COR-L47 (cell line): Measurements from ENCODE around the gene TRIM9.

ENCODE experiments used
- DNase-seq: peaks from one replicate; lab custom pipeline; 2025; lab: John Stamatoyannopoulos, UW

Gene TRIM9

DNA sequence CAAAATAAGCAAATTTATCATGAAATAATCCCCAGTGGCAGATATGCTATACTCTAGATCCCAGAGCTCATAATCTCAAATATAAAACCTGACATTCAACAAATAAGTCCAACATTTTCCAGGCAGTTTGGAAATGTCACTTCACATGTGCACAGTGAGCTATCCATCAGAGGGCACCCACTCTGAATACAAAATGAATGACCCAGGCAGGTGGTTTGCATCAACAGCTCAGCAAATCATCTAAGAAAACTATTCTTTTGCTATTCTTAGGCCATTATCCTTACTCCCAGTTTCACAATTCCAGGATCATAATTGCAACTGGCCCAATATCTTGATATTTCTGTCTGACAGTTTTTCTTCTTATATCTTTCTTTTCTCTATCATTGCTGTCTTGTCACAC lies 38.5 kb downstream of the TRIM9 start:
- DNase-seq, result peak; percentile 1

DNA sequence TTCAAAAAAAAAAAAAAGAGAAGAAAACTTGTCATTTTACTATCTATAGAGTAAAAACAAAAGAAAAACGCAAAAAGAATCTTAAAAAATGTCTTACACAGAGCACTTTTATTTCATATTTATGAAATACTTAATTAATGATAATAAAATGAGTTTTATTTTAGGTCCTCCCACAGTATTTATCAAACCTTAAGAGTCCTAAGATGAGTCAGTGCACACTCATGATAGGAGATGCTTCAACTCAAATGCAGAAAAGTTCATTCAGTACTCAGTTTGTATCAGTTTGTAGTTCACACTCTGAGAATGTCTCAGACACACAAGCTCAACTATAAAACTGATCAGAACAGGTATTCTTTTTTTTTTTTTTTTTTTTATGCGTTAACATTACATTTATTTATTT lies 41.7 kb downstream of the TRIM9 start:
- no peak for DNase-seq

DNA sequence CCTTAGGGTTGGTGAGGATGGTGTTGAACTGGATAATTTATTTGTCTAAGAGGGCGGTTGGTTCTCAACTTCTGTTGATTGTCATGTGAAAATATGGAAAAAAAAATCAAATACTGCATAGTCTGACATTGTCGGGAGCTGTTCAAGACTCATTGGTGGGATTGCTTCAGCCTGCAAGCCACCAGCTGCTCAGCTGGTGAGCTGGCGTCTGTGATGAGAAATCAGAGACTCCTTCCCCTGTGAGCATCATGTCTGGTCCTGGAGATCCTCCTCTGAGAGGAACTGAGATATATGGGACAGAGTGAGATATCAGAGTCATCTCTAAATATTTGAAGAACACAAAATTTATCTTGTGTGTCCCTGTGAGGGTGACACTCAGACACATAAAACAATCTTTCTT lies 49.9 kb downstream of the TRIM9 start:
- no peak for DNase-seq

GRCh38 chr14:51041883-51042282 lies 53.0 kb downstream of the TRIM9 start:
- DNase-seq, result no peak

- DNase-seq, result no peak
These were observed 53.8 kb downstream of the TRIM9 start for GRCh38 chr14:51041108-51041531.

DNA sequence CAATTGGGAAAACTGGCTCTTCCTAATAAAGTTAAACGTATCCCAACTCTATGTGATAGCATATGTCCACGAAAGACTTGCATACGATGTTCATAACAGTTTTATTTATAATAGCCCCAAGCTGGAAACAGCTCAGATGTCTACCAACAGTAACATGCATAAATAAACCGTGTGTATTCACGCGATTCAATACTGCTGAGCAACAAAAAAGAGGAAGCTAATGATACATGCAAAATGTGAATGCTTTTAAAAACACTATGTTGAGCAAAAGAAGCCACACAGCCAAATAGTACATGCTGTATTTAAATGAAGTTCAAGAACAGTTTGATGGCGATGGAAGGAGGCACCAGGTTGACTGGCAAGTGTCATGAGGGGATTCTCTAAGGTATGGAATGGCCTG lies 55.7 kb downstream of the TRIM9 start:
- DNase-seq, result no peak

DNA sequence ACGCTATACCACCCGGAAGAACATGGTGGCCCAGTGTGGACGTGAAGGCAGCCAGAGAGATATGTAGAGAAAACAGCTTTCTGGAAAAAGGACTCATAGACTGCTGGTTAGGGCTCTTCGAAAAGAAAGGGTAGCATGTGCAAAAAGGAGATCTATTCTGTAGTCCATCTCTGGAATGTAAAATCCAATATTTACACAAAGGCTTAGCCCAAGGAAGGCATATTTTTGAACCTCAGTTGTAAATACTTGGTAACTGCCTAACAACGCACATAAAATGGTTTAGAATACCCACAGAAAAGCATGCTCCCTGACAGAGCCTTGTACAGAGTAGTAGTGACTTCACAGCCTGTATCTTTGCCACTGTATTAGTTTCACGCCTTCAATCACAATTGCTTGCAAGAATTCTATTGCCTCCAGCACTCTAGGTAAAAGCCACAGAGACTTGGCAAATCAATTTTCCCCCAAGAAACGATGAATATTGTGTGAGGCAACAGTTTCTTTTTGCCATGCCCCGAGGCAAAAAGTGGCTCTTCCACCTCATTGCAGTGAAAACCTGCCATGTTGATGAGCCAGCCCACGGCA lies 59.2 kb downstream of the TRIM9 start:
- DNase-seq, result no peak

DNA sequence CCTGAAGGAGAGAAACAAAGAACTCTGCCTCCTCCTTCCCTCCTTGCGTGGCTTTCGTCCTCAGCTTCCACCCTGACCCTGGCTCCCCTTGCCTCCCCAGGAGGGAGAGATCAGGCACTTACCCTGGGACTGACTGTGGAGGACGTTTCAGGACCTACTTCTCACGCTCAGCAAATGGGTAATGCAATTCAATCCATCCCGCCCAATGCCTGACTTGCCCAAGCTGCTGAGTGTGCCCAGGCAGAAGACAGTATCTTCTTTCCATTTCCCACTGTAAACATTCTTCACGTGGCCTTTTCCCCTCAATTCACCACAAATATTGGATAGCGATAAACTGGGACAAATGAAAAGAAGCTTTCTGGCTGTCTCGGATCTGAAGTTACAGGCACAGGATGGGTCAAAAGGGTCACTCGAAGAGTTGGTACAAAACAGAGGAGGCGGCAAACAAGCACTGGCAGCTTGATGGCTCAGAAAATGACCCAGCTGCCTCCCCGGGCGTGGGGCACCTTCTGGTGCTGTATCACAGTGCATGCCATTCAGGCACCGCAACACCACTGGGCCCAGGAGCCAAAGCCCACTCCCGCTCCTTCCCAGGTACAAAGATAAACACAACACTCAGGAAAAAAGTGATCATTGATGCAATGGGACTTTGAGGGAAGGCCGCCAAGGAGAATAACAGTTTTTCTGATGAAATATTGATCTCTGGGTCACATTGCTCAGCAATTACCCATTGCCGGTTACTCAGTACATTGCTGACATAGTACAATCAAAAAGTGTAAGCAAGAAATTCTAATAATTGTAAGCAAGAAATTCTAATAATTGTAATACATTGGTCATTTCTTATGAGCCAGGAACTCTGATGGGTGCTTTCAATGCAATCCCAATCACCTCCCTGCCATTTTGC lies 65.8 kb downstream of the TRIM9 start:
- no peak for DNase-seq

GRCh38 chr14:51028361-51028760 lies 66.5 kb downstream of the TRIM9 start:
- DNase-seq, result no peak

GRCh38 chr14:51024377-51024776 lies 70.5 kb downstream of the TRIM9 start:
- no peak for DNase-seq

DNA sequence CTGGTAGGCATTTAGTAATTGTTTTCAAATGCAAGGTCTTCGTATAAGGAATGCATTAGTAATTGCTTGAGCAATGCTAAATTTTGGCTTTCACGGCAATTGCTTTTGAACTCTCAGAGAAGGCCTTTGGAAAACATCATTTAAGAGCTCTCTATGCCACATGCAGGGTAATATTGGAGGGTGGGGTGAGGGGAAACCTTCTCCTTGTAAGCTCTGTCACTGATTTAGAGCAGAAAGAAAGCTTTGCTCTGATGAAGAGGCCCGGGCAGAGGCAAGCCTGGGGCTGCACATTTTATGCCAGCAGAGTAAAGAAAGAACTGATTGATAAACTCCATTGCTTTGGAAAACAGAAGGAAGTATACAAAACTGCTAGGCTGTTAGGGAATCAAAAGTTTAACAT lies 70.9 kb downstream of the TRIM9 start:
- DNase-seq, result no peak

- DNase-seq, result no peak
These were observed 72.1 kb downstream of the TRIM9 start for GRCh38 chr14:51022769-51023168.

DNA sequence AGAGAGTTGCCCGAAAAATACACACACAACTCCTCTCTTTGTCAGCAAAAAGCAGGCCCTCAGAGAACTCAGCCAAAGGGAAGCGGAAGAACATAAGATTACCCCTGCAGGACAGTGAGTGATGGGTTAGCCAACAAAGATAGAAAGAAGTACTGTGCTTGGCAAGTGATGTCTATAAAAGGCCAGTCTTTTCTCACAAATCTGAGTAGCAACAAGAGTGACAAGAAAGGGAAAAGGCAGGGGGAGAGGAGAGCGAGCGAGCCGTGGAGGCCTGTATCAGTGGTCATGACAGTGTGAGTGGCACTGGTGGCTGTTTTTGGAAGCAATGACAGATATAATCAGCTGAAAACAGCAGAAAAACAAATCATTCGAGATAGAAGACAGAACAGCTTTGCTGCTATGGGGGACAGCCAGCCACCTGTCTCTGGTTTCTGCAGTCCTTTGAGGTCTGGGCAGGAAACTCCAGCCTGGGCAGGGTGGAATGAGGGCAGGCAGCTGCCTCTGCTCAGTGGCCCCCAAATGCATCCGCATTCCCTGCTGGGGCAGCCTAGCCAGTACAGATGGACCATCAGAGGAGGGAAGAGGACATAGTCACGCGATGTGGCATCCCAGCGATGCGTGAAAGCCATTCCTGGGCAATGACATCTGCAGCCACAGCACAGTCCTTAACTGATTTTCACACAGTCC lies 74.7 kb downstream of the TRIM9 start:
- DNase-seq, result no peak

- DNase-seq, result no peak
These were observed 75.8 kb downstream of the TRIM9 start for GRCh38 chr14:51019089-51019488.

- no peak for DNase-seq
These were observed 76.4 kb downstream of the TRIM9 start for GRCh38 chr14:51018521-51018920.

DNA sequence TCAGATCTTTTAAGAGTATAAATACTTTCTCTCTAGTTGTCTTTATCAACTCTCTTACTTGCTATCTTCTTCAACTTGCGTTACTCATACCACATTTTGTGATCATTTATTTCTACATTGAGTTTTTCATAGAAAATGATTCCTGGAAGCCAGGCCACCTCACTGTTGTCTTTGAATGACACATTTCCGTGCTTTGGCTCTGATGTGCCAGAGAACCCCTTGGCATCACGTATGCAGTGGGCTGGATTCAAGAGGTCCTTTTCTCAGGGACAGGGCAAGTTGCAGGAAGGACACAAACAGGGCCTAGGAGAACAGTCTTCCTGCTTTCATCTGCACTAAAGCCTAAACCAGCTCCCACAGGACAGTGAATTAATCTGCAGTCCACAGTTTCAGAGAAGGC lies 80.3 kb downstream of the TRIM9 start:
- DNase-seq, result no peak

- no peak for DNase-seq
These were observed 80.8 kb downstream of the TRIM9 start for GRCh38 chr14:51014086-51014485.

DNA sequence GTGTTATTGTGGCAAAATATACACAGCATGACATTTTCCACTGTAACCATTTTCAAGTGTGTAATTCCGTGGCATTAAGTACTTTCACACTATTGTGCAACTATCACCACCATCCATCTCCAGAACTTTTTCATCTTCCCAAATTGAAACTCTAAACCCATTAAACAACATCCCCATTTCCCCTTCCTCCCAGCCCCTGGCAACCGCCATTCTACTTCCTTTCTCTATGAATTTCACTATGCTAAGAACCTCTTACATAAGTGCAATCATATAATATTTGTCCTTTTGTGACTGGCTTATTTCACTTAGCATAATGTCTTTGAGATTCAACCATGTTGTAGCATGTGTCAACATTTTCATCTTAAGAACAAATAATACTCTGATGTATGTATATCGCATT lies 82.8 kb downstream of the TRIM9 start:
- DNase-seq, result no peak

- DNase-seq, result no peak
These were observed 86.5 kb downstream of the TRIM9 start for GRCh38 chr14:51008446-51008845.

DNA sequence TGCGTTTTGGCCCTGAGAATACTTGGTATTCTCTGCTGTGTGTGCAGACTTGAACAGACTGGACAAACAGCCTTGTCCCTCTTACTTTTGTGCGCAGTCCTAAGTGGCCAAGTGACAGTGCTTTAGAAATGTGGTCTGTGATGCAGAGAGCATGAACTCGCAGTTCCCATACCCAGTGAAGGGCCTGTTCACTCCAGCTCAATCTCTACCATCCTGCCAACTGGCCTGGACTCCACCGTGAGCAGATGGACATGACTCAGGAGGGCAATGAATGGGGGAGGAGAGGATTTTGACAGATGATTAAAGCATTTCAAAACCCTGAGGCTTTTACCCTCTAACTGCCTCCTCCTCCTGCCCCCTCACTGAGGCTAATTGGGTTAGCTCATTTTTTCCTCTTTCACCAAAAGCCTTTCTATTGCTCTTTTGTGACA lies 88.1 kb downstream of the TRIM9 start:
- no peak for DNase-seq

DNA sequence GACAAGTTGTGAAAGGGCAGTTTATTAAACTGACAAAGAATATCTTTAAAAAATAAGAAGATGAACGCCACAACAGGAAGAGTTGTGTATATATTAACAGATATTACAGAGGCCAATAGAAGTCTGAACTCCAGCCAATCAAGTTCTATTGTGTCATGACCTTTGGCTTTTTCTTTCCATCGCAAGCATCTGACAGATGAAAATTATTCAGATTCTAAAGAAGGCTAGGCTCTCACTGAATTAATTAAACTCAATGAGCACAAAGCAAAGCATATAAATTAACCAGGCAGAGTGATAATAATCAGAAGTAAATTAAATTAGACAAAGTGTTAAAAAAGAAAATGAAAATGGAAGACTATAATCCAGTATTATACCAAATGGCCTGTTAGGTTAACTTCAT lies 88.6 kb downstream of the TRIM9 start:
- DNase-seq, result no peak

DNA sequence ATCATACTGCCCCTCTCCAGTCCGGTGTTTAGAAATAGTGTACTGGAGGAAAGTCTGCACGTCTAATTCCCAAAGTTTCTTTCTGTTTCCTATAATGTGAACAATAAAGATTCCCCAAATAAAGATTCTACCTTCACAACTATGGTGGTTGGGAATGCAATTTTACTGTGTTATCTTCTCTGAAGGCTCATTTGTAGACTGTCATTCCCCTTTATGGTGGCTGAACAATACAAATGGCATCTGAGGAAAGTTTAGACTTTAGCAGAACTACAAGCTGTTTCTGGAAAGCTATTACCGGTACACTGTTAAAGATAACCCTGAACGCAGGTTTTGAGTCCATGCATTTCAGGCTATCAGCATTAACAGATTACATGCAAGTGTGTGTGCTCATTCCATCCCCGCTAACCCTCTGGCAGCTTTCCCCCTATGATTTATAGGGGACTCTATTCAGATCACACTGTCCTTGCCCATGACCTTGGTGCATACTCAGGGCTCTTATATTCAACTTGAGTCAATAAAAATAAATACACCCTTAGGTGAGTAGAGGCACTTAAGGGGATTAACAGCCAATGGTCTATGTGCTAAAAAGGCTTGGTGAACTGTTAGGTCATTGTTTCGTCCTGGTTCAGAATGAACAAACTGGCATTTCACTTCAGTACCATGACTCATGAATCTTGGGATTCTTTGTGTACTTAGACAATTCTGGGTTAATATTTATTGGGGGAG lies 89.9 kb downstream of the TRIM9 start:
- no peak for DNase-seq
